HepG2 (cell line): Measurements from ENCODE around the gene ZNF777. TPM values are rescaled to one million over a fixed set of nuclear protein-coding genes. Genes with fewer than 3 reads are reported as not detected.

ENCODE experiments used
- ATAC-seq: fragments of 200-7000 bp; cut with Tn5 transposase; 3 replicates; pipeline ENCODE4 v1.9.1; 2020; ENCODE audit warnings: mild to moderate bottlenecking, moderate library complexity
- BruUV-seq: library from RNA; stranded (reverse); fragments of 400-500 nt; replicated peaks from 2 replicates; lab custom pipeline; 2021; lab: Mats Ljungman, UMichigan
- CTCF ChIA-PET: fragments of 300-600 bp; formaldehyde crosslinking; extraction: SDS; loops from one replicate; lab custom pipeline; 2021; ENCODE audit warnings: low total read pairs, inconsistent platforms, low intra/inter-chr PET ratio; lab: Yijun Ruan, JAX
- POLR2A ChIA-PET: fragments of 350-600 bp; sonication (Branson Sonifier 250); formaldehyde crosslinking; loops from one replicate; lab custom pipeline; 2020; ENCODE audit warnings: antibody characterized with exemption, inconsistent platforms; lab: Yijun Ruan, JAX
- DNase-seq: peaks from one replicate; pipeline ENCODE4 v3.0.0-alpha.2; 2015; ENCODE audit warnings: low spot score
- FAIRE-seq: peaks from 3 replicates; lab custom pipeline; 2011; peaks lifted over from hg19 to GRCh38; lab: Jason Lieb, UNC
- H2AFZ ChIP-seq: one replicate; pipeline ENCODE4 v1.6.1; 2011; ENCODE audit warnings: low read length, inconsistent platforms
- H3K27ac ChIP-seq: fragments of 300-600 bp; 3 replicates; pipeline ENCODE4 v1.8.0; 2011; ENCODE audit warnings: mixed run types, mild to moderate bottlenecking, mixed read lengths, low read length, inconsistent platforms; ENCODE audit not compliant: insufficient read depth; ENCODE audit errors: extremely low read length
- H3K27me3 ChIP-seq, 2 experiments: fragments of 200-600 bp in 1 of 2; 2 replicates in 1 of 2; 3 replicates in 1 of 2; pipeline versions ENCODE4 v1.6.0 to v1.8.0; 2011; ENCODE audit warnings: low read length in 2 of 2, mild to moderate bottlenecking in 2 of 2, moderate library complexity in 2 of 2, inconsistent platforms in 1 of 2; ENCODE audit not compliant: insufficient read depth in 2 of 2, control insufficient read depth in 1 of 2
- H3K36me3 ChIP-seq, 2 experiments: fragments of 200-600 bp in 1 of 2; replicated peaks in 1 of 2; 2 replicates in 1 of 2; 3 replicates in 1 of 2; pipeline versions ENCODE4 v1.5.1 to v1.8.0; 2011; ENCODE audit warnings: low read length in 2 of 2, inconsistent platforms in 1 of 2; ENCODE audit not compliant: insufficient read depth in 2 of 2, control insufficient read depth in 1 of 2
- H3K4me1 ChIP-seq: 2 replicates; pipeline ENCODE4 v1.5.1; 2012; ENCODE audit warnings: low read length, inconsistent platforms; ENCODE audit not compliant: insufficient read depth
- H3K4me2 ChIP-seq: 2 replicates; pipeline ENCODE4 v1.6.0; 2011; ENCODE audit warnings: low read depth, low read length, inconsistent platforms
- H3K4me3 ChIP-seq, 3 experiments: fragments of 200-600 bp in 1 of 3; sonication (generic), shearing (Covaris generic) in 1 of 3; replicated peaks in 1 of 3; 2 replicates each; pipeline ENCODE4 v1.5.1; 2011 to 2016; ENCODE audit warnings: low read length in 3 of 3, inconsistent platforms in 2 of 3, low read depth in 2 of 3, mild to moderate bottlenecking in 2 of 3, control low read depth in 1 of 3, mixed read lengths in 1 of 3; ENCODE audit not compliant: insufficient read depth in 1 of 3
- H3K79me2 ChIP-seq: one replicate; pipeline ENCODE4 v1.6.1; 2011; ENCODE audit warnings: low read length, inconsistent platforms; ENCODE audit not compliant: insufficient read depth
- H3K9ac ChIP-seq: 2 replicates; pipeline ENCODE4 v1.6.0; 2011; ENCODE audit warnings: mild to moderate bottlenecking, low read depth, low read length, inconsistent platforms; ENCODE audit not compliant: insufficient read depth
- H3K9me3 ChIP-seq: 2 replicates; pipeline ENCODE4 v1.5.1; 2012; ENCODE audit warnings: mild to moderate bottlenecking, low read length
- H4K20me1 ChIP-seq: 2 replicates; pipeline ENCODE4 v1.6.0; 2011; ENCODE audit warnings: inconsistent platforms, mild to moderate bottlenecking, low read length, moderate library complexity; ENCODE audit not compliant: insufficient read depth
- ATF7 ChIP-seq, 2 experiments: fragments of 450-650 bp in 1 of 2; sonication (generic) in 1 of 2; formaldehyde crosslinking in 1 of 2; IDR thresholded peaks; 2 replicates each; pipeline versions ENCODE4 v1.4.0 to v1.6.1; 2016 to 2020; ENCODE audit warnings: antibody characterized with exemption in 1 of 2, mild to moderate bottlenecking in 1 of 2, missing genetic modification reagents in 1 of 2
- CENPX ChIP-seq: sonication (generic); formaldehyde crosslinking; IDR thresholded peaks from 2 replicates; pipeline ENCODE4 v1.9.0; 2021; ENCODE audit warnings: mild to moderate bottlenecking, missing genetic modification reagents, moderate library complexity
- CHD4 ChIP-seq: fragments of 200-600 bp; sonication (generic); IDR thresholded peaks from 2 replicates; pipeline ENCODE4 v1.7.0; 2017; ENCODE audit warnings: mild to moderate bottlenecking, low read length, borderline replicate concordance
- CREB1 ChIP-seq, 2 experiments: fragments of 450-650 bp in 1 of 2; IDR thresholded peaks; 2 replicates each; pipeline ENCODE4 v1.6.1; 2016 to 2017; ENCODE audit warnings: control low read depth in 1 of 2, mild to moderate bottlenecking in 1 of 2, missing compliant biosample characterization in 1 of 2, missing genetic modification characterization in 1 of 2
- DR1 ChIP-seq: sonication (generic); formaldehyde crosslinking; IDR thresholded peaks from 2 replicates; pipeline ENCODE4 v1.8.0; 2021; ENCODE audit warnings: mild to moderate bottlenecking, missing genetic modification reagents, inconsistent platforms
- GTF3A ChIP-seq: sonication (generic); formaldehyde crosslinking; conservative IDR thresholded peaks from 2 replicates; pipeline ENCODE4 v1.4.0; 2020; ENCODE audit warnings: mild to moderate bottlenecking, missing genetic modification reagents
- PCBP1 ChIP-seq: fragments of 200-400 bp; formaldehyde crosslinking; IDR thresholded peaks from 2 replicates; pipeline ENCODE4 v1.6.1; 2017; ENCODE audit warnings: mild to moderate bottlenecking, low read depth, low read length, borderline replicate concordance
- ZNF234 ChIP-seq: sonication (generic); formaldehyde crosslinking; conservative IDR thresholded peaks from 2 replicates; pipeline ENCODE4 v1.5.1; 2020; ENCODE audit warnings: mild to moderate bottlenecking, missing genetic modification reagents
- ZNF629 ChIP-seq: sonication (generic); formaldehyde crosslinking; conservative IDR thresholded peaks from 2 replicates; pipeline ENCODE4 v1.5.0; 2020; ENCODE audit warnings: missing genetic modification reagents
- ZNF737 ChIP-seq: sonication (generic); formaldehyde crosslinking; IDR thresholded peaks from 2 replicates; pipeline ENCODE4 v1.5.0; 2020; ENCODE audit warnings: missing genetic modification reagents, mild to moderate bottlenecking, borderline replicate concordance
- WGBS: methylation state at CpG from one replicate; pipeline ENCODE4 v1.1.6; 2017; ENCODE audit warnings: low lambda C conversion rate; 5-methylcytosine and 5-hydroxymethylcytosine counted together
- in situ Hi-C: cut with HindIII; loops from 2 replicates; pipeline ENCODE4 v1.10.0; 2017; ENCODE audit warnings: low pct_unique_long_range_greater_than_20kb; ENCODE audit not compliant: extremely low pct_ligation_motif_present
- intact Hi-C: fragments of 100-400 bp; cut with micrococcal nuclease; formaldehyde crosslinking; loops from one replicate; pipeline ENCODE4 v1.10.0; 2022; ENCODE audit not compliant: unreplicated experiment
- polyA plus RNA-seq, 8 experiments: library from polyadenylated mRNA; depleted of rRNA in 3 of 8; stranded (reverse) in 7 of 8; unstranded in 1 of 8; fragments of >200 nt; fragmentation: Illumina TruSeq in 4 of 8; extraction: Trizol in 4 of 8; gene quantifications; 2 replicates each; pipeline versions ENCODE4 v1.2.1 to v1.2.3, GENCODE V29; 2011 to 2016; ENCODE audit warnings: low read depth in 4 of 8, missing spikeins in 1 of 8, mixed read lengths in 1 of 8; ENCODE audit not compliant: insufficient read depth in 1 of 8
- total RNA-seq, 5 experiments: library from RNA; depleted of rRNA; stranded (reverse); fragments of >200 nt; fragmentation: Illumina TruSeq; extraction: Trizol; gene quantifications; 2 replicates each; pipeline ENCODE4 v1.2.3, GENCODE V29; 2016; ENCODE audit warnings: low read depth in 1 of 5
- TF ChIP-seq, protein P1 (sequence below): sonication (generic); formaldehyde crosslinking; IDR thresholded peaks from 2 replicates; pipeline ENCODE4; 2020; ENCODE audit warnings: missing genetic modification reagents, mild to moderate bottlenecking, borderline replicate concordance
- TF ChIP-seq, protein P2 (sequence below): sonication (generic); formaldehyde crosslinking; IDR thresholded peaks from 2 replicates; pipeline ENCODE4 v1.8.0; 2022; ENCODE audit warnings: mild to moderate bottlenecking, missing genetic modification reagents

ZNF777 gene
- total and polyA plus RNA-seq, 2 of the 13 experiments (the other 11 are each of a cell fraction or from before 2014, with no cell fraction given), result 3.8 to 6.0 TPM

DNA sequence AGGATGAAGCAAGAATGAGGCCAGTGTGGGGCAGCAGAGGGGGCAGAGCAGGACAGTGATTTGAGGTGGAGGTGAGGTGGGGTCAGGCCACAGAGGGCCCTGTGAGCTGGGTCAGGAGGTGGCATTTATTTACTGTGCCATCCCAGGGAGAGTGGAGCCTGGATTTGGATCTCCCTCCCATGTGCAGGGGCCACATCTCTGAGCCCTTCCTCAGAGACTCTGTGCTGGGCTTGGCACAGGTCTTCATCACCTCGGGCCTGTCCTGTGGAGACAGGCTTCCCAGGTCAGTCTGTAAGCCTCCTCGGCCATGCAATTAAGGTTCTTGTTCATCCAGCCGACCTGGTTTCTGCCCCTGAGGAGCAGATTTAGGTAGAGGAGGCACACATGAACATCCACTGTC, 40.9 kb downstream of the ZNF777 start:
- TF ChIP-seq ZNF737, result no peak
- no peak for TF ChIP-seq ZNF629 (CRISPR knock-in tag)
- TF ChIP-seq, all 625 proteins: peak for 0
- no peak overlapping the region for H3K9ac ChIP-seq
- H3K4me1 ChIP-seq, result peaks cover 15% of the 10 kb centered on the region
- no peak for DNase-seq
- intact Hi-C loops, result loop anchor here (5.0 kb wide), 1 partner anchor 202 kb away; no protein-coding TSS in a partner anchor
- no peaks in the 10 kb centered on the region for H3K9me3 ChIP-seq
- no peak overlapping the region for H2AFZ ChIP-seq
- no peaks in the 10 kb centered on the region for H3K79me2 ChIP-seq
- no peaks in the 10 kb centered on the region for H3K36me3 ChIP-seq
- H3K27ac ChIP-seq, result no peak overlapping the region
- H3K27me3 ChIP-seq, result no peaks in the 10 kb centered on the region; a peak in 1 of 5 replicates
- no peak overlapping the region for H3K4me2 ChIP-seq
- H4K20me1 ChIP-seq, result no peaks in the 10 kb centered on the region
- in situ Hi-C loops, result no loop called here
- WGBS, result 20% methylated on average over 1 of the region's 3 CpGs
- ATAC-seq, result no peak; the same call in 2 of the 3 replicates
- no peak for FAIRE-seq
- no TSS peak for BruUV-seq
- CTCF ChIA-PET, result no interaction called here
- POLR2A ChIA-PET, result no interaction called here
- no peak overlapping the region for H3K4me3 ChIP-seq

DNA sequence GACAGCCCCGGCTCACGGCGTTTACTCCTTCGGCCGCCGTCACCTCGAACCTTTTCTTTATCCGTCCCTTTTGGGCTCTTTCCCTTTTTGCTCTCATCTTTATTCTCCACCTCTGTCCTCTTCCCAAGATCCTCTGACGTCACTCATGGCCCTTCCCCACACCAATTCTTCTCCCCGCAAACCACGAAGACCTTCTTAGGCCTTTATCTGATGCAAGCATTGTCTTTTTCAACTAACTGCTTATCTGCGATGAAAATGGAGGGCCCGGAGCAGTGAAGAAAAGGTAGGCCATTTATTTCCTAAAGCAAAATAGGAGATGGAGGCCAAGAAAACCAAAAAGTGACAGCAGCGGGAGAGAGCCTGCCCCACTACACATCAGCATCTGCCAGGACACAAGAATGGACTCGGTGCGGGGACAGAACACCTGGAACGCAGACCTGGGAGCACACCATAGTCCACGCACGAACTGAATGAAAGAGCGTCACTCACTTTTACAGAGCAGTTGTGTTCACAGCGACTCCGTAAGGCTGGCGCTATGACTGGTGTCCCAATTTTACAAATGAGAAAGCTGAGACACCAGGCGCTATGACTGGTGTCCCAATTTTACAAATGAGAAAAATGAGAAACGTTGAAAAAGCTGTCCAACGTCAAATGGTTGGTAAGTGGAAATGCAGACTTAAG, 45.3 kb downstream of the ZNF777 start:
- Histone ChIP-seq H3K79me2 (no peaks in the 10 kb centered on the region), H3K4me3 (no peak overlapping the region), H3K27ac (no peak overlapping the region), H3K4me2 (no peak overlapping the region), H2AFZ (no peak overlapping the region), H3K36me3 (no peaks in the 10 kb centered on the region), H3K27me3 (no peaks in the 10 kb centered on the region; a peak in 2 of 5 replicates), H3K9me3 (no peaks in the 10 kb centered on the region), H3K4me1 (peaks cover 19% of the 10 kb centered on the region; the same call in 1 of the 2 replicates), H4K20me1 (no peaks in the 10 kb centered on the region), H3K9ac (no peak overlapping the region)
- DNase-seq, result no peak
- ATAC-seq, result no peak
- in situ Hi-C loops (no loop called here), intact Hi-C loops (no loop called here)
- WGBS, result 81% methylated on average over 26 of the region's 26 CpGs
- ChIA-PET CTCF (no interaction called here), POLR2A (no interaction called here)
- FAIRE-seq, result no peak
- no TSS peak for BruUV-seq
- no peak for TF ChIP-seq CHD4
- TF ChIP-seq ATF7 (IDR thresholded peaks at IDR 0.05), result peak; percentile 64
- TF ChIP-seq ATF7 (CRISPR knock-in tag; IDR thresholded peaks at IDR 0.05), result no peak
- TF ChIP-seq CREB1 (IDR thresholded peaks at IDR 0.05), result peak; percentile 93
- no peak for TF ChIP-seq CREB1 (CRISPR knock-in tag; IDR thresholded peaks at IDR 0.05)
- TF ChIP-seq GTF3A (CRISPR knock-in tag), result no peak
- no peak for TF ChIP-seq ZNF234 (CRISPR knock-in tag)
- TF ChIP-seq, protein P1, sequence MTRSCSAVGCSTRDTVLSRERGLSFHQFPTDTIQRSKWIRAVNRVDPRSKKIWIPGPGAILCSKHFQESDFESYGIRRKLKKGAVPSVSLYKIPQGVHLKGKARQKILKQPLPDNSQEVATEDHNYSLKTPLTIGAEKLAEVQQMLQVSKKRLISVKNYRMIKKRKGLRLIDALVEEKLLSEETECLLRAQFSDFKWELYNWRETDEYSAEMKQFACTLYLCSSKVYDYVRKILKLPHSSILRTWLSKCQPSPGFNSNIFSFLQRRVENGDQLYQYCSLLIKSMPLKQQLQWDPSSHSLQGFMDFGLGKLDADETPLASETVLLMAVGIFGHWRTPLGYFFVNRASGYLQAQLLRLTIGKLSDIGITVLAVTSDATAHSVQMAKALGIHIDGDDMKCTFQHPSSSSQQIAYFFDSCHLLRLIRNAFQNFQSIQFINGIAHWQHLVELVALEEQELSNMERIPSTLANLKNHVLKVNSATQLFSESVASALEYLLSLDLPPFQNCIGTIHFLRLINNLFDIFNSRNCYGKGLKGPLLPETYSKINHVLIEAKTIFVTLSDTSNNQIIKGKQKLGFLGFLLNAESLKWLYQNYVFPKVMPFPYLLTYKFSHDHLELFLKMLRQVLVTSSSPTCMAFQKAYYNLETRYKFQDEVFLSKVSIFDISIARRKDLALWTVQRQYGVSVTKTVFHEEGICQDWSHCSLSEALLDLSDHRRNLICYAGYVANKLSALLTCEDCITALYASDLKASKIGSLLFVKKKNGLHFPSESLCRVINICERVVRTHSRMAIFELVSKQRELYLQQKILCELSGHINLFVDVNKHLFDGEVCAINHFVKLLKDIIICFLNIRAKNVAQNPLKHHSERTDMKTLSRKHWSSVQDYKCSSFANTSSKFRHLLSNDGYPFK (CRISPR knock-in tag), result no peak
- TF ChIP-seq, protein P2, sequence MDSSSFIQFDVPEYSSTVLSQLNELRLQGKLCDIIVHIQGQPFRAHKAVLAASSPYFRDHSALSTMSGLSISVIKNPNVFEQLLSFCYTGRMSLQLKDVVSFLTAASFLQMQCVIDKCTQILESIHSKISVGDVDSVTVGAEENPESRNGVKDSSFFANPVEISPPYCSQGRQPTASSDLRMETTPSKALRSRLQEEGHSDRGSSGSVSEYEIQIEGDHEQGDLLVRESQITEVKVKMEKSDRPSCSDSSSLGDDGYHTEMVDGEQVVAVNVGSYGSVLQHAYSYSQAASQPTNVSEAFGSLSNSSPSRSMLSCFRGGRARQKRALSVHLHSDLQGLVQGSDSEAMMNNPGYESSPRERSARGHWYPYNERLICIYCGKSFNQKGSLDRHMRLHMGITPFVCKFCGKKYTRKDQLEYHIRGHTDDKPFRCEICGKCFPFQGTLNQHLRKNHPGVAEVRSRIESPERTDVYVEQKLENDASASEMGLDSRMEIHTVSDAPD (CRISPR knock-in tag), result no peak
- no peak for TF ChIP-seq CENPX
- no peak for TF ChIP-seq DR1 (CRISPR knock-in tag)
- no peak for TF ChIP-seq PCBP1
